KMS-11 (cell line): ENCODE measurements around the gene CMTM2.

Experiments used
- H2AFZ ChIP-seq: fragments of 200-600 bp; sonication (generic); 2 replicates; pipeline ENCODE4 v1.6.1; 2016; ENCODE audit warnings: antibody characterized with exemption, mixed run types, low read depth
- H3K27ac ChIP-seq: fragments of 200-600 bp; sonication (generic); 2 replicates; pipeline ENCODE4 v1.6.1; 2016; ENCODE audit warnings: mild to moderate bottlenecking, mixed run types
- H3K27me3 ChIP-seq: fragments of 200-600 bp; sonication (generic); 2 replicates; pipeline ENCODE4 v1.6.1; 2017; ENCODE audit warnings: mild to moderate bottlenecking, low read depth, mixed run types, moderate library complexity; ENCODE audit not compliant: insufficient read depth
- H3K36me3 ChIP-seq: fragments of 200-600 bp; sonication (generic); 2 replicates; pipeline ENCODE4 v1.6.1; 2017; ENCODE audit warnings: mild to moderate bottlenecking, mixed run types; ENCODE audit not compliant: insufficient read depth
- H3K4me1 ChIP-seq: fragments of 200-600 bp; sonication (generic); 2 replicates; pipeline ENCODE4 v1.6.1; 2016; ENCODE audit warnings: mild to moderate bottlenecking, low read depth, mixed run types; ENCODE audit not compliant: poor library complexity, severe bottlenecking
- H3K4me2 ChIP-seq: fragments of 200-600 bp; sonication (generic); 2 replicates; pipeline ENCODE4 v1.7.0; 2016; ENCODE audit warnings: mild to moderate bottlenecking, mixed run types
- H3K4me3 ChIP-seq: fragments of 200-600 bp; sonication (generic); IDR thresholded peaks from 2 replicates; pipeline ENCODE4 v1.6.1; 2017; ENCODE audit warnings: low read depth, low read length, mixed read lengths; ENCODE audit not compliant: insufficient read depth
- H3K79me2 ChIP-seq: fragments of 200-600 bp; sonication (generic); 2 replicates; pipeline ENCODE4 v1.6.1; 2016; ENCODE audit warnings: low read depth, mixed run types; ENCODE audit not compliant: insufficient read depth
- H3K9ac ChIP-seq: fragments of 200-600 bp; sonication (generic); 2 replicates; pipeline ENCODE4 v1.6.1; 2016; ENCODE audit warnings: mild to moderate bottlenecking, mixed run types
- H4K20me1 ChIP-seq: fragments of 200-600 bp; sonication (generic); 2 replicates; pipeline ENCODE4 v1.6.1; 2016; ENCODE audit warnings: mild to moderate bottlenecking, mixed run types; ENCODE audit not compliant: insufficient read depth
- CTCF ChIP-seq: fragments of 200-600 bp; sonication (generic); conservative IDR thresholded peaks from 2 replicates; pipeline ENCODE4 v1.6.1; 2017; ENCODE audit warnings: low read depth, mild to moderate bottlenecking, antibody characterized with exemption, low read length, moderate library complexity, mixed read lengths

The CMTM2 gene

DNA sequence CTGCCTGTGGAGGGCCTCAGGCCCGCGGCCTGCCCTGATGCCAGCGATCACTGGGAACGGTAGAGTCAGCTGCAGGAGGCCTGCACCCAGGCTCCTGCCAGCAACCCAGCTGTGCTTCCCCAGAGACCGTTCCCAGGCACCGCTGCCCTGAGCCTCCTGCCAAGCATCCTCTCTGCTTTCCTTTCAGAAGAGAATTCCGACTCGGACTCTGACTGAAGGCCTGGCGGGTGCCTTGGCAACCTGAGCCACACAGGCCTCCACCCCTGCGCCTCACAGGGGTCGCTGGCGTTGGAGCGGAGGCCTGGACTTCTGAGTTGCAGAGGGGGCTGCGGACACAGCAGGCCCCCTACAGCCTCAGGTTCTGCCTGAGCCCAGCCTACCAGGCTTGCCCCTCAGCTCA, 33.2 kb downstream of the CMTM2 start:
- Histone ChIP-seq H3K4me3 (no peak overlapping the region), H3K27ac (no peak overlapping the region), H3K36me3 (no peaks in the 10 kb centered on the region), H3K9ac (no peak overlapping the region), H3K4me2 (no peak overlapping the region), H3K27me3 (no peaks in the 10 kb centered on the region), H3K79me2 (no peaks in the 10 kb centered on the region), H3K4me1 (peaks cover 12% of the 10 kb centered on the region), H4K20me1 (no peaks in the 10 kb centered on the region), H2AFZ (no peak overlapping the region)
- TF ChIP-seq CTCF = no peak

DNA sequence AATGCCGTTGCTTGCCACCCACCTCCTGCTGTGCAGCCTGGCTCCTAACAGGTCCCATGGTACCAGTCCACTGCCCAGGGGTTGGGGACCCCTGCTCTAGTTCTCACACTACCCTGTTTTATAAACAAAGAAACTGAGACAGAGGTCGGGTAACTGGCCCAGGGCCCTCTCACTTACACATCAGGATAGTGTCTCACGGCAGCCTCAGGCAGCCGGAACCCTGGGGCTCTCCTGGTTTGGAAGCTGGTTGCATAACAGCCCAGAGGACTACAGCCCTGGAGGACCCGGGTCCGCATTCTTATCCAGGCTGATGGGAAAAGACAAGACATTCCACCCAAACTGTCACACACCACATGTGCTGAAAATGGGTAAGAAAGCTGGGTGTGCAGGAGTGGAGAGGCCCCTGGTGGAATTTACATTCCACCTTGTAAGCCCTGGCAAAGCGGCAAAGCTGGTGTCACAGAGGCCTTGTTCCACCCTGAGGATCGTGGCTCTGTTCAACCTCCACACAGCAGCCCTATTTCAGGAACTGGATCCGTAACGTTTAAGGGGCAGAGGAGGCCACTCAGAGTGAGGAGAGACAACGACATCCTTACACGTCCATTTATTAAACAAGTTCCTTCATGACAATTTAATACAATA, 35.0 kb downstream of the CMTM2 start:
- no peak overlapping the region for H2AFZ ChIP-seq
- H3K36me3 ChIP-seq = no peaks in the 10 kb centered on the region
- no peak overlapping the region for H3K27ac ChIP-seq
- no peak overlapping the region for H3K9ac ChIP-seq
- no peaks in the 10 kb centered on the region for H4K20me1 ChIP-seq
- H3K4me1 ChIP-seq = no peaks in the 10 kb centered on the region
- no peak overlapping the region for H3K4me3 ChIP-seq
- no peaks in the 10 kb centered on the region for H3K27me3 ChIP-seq
- TF ChIP-seq CTCF = no peak
- no peak overlapping the region for H3K4me2 ChIP-seq
- no peaks in the 10 kb centered on the region for H3K79me2 ChIP-seq

- Histone ChIP-seq H3K27me3 (no peaks in the 10 kb centered on the region), H3K4me1 (no peaks in the 10 kb centered on the region), H3K36me3 (no peaks in the 10 kb centered on the region), H3K27ac (no peak overlapping the region), H2AFZ (no peak overlapping the region), H3K4me2 (no peak overlapping the region), H4K20me1 (no peaks in the 10 kb centered on the region), H3K4me3 (no peak overlapping the region), H3K9ac (no peak overlapping the region), H3K79me2 (no peaks in the 10 kb centered on the region)
- TF ChIP-seq CTCF = no peak
Observed at GRCh38 chr16:66616169-66616568, 36.9 kb downstream of the CMTM2 start.

DNA sequence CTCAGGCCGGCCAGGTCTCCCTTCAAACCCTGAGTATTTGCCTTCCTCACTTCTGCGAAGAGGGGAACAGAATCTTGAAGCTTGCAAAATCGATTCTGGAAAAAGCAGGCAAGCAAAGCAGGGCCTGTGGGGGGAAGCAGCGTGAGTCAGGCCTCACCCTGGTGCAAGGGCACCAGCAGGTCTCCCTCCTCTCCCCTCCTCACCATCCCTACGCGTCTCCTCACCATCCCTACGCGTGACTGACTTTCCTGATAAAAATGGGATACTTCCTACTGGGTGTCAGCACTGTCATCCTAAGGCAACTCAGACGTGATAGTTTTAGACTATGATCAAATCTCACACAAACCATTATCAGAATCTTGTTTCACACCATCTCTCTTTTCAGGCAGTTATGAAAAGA, 37.3 kb downstream of the CMTM2 start:
- Histone ChIP-seq H4K20me1 (no peaks in the 10 kb centered on the region), H3K27me3 (no peaks in the 10 kb centered on the region), H3K4me2 (no peak overlapping the region), H3K4me1 (no peaks in the 10 kb centered on the region), H3K36me3 (no peaks in the 10 kb centered on the region), H3K9ac (no peak overlapping the region), H3K4me3 (no peak overlapping the region), H3K79me2 (no peaks in the 10 kb centered on the region), H2AFZ (no peak overlapping the region), H3K27ac (no peak overlapping the region)
- no peak for TF ChIP-seq CTCF
